SKM-1 (cell line): ENCODE results near the gene ITPR2.

Source experiments
- DNase-seq: peaks from one replicate; lab custom pipeline; 2025; ENCODE audit not compliant: unreplicated experiment; lab: John Stamatoyannopoulos, UW

Gene ITPR2

DNA sequence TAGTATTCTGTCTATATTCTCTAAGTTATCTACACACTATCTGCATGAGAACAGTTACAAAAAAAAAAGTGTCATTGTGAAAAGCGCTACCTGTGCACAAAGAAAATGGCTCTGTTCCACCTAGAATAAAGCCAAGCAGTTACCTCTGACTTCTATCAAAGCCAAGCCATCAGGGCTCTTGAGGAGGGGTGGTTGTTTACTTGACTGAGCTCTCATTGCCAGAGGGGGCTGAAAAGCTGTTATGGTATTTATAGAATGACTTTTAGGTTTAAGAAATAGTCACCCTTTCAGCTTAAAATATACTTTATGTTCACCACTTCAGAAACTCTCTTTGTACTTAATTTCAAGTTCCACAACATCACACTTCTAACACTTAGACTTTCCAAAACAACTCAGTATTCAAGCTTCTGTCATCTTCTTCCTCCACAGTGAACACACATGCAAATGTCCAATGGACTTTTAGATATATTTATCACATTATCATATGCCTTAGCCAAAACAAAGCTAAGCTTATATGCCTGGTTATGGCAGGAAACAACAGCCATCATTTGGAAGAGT is 7.5 kb downstream of the ITPR2 start:
- DNase-seq: no peak

DNA sequence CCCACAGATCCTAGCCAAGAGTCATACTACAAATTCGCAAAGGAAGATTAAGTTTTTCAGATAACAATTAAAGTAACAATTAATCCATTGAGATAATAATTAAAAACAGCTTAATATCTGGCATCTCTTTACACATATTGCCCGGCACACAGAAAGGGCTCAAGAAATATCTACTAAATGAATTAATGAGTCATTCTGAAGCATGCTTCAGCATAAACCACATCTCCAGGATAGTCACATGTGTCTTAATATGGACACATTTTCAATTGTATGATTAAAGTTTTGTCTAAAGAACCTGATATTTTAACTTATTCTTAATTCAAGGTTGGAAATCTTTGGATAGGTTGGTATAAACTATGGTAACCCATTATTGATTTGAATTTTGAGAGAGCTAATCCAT is 9.6 kb downstream of the ITPR2 start:
- DNase-seq: no peak

DNA sequence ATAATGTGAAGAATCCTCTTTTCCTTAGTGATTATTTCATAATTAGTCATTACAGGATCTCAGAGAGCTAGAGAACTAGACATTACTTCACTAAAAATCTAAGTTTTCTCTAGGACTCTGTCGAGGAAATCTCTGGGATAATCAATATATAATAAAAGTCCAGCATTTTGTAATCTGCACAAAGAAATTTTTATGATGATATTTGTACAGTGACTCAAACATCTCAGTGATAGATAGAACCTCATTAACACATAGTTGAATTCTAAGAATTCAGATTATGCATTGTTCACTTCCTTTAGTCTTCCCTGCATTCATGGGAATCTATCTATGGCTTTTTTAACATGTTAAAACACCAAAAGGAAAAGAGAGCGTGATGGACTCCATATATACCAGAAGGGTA is 11.0 kb downstream of the ITPR2 start:
- no peak for DNase-seq

DNA sequence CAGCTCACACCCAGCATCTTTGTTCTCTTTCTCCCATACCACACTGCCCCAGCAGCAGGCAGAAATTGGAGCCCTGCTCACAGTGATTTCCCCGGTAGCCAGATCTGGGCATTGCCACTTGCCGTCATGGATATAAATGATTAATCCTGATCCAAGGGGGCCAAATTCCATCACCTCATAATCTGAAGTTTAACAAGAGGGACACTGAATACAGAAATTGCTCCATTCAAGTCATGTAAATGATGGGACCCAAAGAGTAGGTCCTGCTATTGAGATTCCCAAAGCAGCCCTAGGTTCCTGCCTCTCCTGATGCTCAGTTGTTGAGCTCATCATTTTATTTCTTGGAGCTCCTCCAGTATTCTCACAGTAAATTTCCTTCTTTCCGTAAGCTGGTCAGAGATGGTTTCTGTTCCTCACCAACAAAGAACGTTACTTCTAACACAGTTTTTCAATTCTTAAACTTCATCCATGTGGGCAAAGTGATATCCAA is 11.7 kb downstream of the ITPR2 start:
- no peak for DNase-seq

DNA sequence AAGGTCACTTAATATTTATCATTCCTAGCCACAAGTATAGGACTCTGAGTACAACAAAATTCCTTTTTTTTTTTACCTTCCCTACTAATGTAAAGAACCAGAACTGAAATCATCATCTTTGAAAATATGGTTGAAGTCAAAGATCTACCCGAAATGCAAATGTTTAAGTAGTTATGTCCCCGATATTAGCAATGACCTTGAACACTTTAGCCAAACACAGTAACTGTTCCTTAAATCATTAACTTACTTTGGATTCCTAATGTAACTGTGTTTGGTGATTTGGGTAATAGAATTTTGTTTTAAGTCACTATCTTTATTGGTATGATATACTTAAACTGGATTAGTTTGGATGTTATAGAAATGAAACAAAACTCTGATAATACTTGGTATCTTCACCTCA is 14.4 kb downstream of the ITPR2 start:
- DNase-seq: no peak

DNA sequence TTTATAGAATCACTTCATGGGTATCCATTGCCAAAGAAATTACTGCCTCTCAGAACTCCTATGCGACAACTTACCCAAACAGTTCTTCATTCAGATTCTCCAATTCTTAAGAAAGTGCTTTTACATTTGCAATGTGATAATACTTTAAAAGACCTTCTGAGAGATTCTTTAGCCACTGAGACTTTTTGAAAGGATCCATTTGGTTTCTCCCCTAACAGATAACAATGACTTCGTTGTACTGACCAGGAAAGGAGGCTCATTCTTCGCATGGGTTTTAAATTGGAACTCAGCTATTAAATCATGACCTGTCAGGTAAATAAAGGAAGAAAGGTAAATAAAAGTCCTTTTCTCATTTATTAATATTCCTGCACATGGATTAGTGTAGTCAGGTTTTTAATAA is 14.8 kb downstream of the ITPR2 start:
- DNase-seq: no peak

DNA sequence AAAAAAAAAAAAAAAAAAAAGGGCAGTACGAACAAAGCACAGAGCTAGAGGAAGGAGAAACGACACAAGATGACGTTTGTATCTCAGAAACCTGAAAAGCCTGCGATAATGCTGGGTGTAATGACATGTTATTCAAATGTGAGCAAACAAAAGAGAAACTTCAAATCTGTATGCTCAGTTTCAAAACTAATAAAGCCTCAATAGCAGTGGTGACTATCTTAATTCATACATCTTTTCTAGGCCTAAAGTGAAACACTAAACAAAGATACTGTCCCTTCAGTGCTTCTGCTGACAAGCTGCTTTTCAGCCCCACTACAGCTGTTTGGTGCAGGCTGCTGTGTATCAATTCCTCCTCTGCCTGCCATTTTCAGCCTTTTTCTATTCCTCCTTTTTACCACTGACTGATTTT is 15.8 kb downstream of the ITPR2 start:
- no peak for DNase-seq

DNA sequence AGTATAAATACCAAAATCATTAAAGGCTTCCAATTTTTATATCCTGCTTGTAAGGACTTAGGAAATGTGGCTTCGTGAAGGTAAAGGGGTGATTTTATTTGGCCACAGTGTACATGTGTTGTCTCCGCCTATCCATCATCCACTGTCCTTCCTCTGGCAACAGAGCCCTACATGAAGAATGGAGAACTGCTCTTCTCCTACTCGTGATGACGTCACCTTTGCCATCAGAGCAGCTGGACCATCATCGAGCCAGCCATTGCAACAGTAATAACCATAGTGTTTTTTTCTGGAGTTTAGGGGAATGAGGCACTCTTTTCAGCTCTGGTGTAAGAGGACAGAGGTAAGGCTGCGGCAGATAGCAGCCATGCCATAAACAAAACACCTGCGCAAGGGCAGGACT is 19.2 kb downstream of the ITPR2 start:
- no peak for DNase-seq

DNA sequence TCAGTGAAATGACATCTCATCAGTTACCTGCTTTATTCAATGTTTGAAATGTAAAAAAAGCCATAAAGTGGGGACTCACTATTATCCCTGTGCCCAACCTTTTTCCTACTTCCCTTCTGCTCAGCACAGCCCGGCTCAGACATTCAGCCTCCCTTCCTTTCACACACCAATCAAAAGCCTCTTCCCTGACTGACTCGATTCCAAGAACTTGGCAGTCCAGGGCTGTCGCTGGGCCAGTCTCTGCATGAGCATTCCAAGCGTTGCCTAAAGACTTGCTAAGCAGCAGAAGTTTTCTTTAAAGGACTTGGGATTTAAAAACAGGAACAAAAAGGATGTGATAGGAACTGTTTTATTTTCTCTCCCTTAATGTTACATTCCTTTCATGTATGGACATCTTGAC is 22.7 kb downstream of the ITPR2 start:
- DNase-seq: no peak

DNA sequence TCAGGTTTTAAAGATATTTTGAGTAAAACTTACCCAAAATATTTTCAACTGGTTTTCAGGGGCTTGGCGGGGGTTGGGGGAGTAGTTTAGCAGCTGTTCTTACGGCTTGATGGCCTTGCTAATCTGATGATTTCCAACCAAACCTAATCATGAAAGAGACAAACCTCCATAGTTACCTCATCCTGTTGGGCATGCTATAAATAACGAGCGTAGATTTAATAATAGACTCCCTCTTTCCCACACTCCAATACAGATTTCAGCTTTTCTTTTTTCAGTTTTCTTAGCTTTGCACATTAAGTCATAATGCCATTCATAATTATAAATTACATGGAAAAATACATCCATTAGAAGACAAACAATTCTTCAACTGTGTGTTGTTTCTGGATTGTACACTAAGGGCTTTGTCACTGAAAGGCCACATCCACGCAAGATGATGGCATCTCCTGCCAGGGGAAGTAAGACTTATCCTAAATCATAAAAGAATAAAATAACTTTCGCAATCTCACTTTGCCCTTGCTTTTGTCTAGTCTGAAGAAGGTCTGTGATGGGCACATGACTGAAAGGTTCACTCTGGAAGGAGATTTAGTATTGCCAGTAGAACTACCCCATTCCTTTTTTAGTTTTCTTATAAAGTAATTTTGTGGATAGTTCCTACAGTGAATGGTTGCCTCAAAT is 23.2 kb downstream of the ITPR2 start:
- DNase-seq: no peak

DNA sequence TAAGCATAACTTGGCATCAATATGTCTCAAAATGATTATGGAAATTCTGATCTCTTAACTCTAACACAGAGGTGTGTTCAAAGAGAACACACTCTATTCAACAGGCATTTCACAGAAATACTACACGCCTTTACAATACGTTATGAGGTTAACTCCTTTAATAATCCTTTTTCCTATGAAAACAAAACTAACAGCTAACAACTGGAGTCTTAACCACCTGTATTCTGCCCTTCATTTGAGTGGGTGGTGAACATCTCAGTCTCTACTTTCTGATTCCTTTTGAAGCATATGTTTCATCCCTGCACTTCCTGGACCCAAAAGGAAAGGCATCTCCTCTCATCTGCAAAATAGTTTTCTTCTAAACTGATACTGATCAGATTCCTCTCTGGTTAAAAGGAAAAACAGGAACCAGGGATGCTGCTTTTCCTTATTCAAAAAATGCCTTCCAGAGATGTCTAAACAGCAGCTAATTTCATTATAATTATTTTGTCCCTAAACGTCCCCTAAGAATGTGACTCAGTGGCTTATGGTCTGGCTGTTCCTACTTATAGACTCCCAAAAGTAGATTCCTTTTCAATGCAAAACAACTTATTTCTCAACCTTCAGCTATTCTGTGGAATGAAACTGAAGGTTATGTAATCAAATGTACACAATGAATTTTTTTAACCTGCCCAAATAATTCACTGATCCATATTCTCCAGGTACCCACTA is 24.1 kb downstream of the ITPR2 start:
- DNase-seq: no peak

DNA sequence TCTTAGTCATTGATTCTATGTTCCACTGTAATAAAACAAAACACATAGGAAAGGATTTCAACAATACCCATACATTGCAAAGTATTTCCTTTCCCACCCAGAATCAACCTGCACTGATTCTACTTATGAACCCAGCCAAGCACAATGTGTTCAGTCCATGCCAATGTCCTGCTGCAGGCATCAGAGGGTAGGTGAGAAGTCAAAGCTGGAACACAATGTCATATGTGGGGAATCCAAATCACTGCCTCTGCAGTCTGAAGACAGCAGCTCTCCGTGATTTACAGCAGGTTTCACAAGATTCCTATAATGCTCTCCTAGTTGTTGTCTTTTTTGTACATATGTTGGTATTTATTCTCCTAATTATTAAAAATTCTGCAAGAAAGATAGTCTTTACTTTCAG is 25.7 kb downstream of the ITPR2 start:
- DNase-seq: no peak

DNA sequence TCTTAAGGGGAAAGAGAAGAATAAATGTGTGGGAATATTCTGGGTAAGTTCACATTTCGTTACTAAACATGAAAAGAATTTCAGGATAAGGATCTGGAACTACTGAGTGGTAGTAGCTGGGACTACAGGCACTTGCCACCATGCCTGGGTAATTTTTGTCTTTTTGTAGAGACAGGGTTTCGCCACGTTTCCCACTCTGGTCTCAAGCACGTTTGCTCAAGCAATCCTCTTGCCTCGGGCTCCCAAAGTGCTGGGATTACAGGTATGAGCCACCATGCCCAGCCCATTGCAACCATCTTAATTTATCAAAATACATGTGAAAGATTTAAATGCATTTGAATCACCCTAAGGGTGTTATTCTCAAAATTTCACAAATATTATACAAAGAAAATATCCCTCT is 26.4 kb downstream of the ITPR2 start:
- no peak for DNase-seq

DNA sequence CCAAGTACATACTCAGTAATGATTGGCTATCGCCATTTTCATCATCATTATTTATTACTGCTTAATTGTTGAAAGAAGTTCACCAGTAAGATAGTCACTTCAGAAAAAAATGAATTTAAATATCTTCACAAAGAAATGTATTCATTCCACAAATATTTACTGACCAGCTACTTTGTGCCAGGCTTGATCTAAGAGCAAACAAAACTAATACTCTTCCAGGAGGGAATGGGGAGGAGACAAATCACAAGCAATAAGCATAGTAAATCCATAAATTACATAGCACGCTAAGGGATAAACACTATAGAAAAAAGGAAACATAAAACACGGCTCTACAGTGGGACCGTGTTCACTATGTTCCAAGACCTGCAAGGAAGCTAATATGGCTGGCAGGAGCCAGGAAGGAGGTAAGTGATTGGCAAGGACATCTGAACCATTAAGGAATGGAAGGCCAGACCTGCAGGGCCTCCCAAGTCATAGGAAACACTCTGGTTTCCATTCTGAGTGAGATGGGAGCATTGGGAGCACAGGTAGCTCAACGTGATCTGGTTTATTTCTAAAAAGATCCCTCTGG is 27.5 kb downstream of the ITPR2 start:
- no peak for DNase-seq

DNA sequence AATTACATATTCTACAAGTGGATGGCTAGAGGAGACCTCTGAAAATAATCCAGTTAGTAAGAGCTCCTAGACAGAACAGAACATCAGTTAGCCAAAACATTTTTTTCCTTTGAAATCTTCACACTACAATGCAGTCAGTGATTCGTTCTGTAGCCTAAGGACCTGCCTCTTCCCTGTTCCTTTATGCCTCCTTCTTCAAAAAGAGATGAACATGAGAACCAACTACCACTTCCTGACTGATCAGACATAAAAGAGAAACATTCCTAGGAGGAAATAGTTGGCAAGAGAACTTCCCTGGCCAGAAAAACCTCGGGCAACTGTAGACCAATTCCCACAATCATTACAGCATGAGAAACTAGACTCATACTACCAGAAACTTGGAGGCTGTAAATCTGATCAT is 29.4 kb downstream of the ITPR2 start:
- DNase-seq: no peak

DNA sequence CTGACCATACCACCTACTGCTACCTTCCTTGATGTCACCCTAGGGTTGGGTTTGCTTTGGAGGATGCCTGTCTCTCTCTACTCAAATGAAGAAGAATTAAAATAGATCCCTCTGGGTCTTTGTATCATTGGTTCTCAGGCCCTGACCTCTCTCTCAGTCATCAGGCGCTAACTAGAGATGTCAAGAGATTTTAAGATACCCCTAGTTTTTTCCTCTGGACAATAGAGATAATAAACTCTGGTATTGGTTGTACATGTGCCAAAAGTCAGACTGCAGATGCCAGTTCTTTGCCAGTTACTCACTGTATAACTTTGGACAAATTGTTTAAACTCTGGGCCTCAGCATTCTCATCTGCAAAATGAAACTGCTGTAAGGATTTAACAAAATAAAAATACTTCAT is 31.5 kb downstream of the ITPR2 start:
- DNase-seq: no peak

DNA sequence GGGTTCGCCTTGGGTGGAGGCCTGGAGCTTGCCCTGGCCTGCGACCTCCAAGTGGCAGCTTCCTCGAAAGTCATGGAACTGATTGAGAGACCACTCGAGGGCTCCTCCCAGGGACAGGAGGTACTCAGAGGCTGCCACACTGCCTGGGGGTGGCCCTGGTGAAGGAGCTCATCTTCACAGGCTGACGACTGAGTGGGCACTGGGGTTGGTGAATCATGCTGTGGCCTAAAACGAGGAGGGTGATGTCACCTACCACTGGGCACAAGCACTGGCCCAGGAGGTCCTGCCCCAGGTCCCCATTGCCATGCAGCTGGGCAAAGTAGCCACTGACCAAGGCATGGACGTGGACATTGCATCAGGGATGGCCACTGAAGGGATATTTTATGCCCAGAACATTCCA is 32.1 kb downstream of the ITPR2 start:
- no peak for DNase-seq

DNA sequence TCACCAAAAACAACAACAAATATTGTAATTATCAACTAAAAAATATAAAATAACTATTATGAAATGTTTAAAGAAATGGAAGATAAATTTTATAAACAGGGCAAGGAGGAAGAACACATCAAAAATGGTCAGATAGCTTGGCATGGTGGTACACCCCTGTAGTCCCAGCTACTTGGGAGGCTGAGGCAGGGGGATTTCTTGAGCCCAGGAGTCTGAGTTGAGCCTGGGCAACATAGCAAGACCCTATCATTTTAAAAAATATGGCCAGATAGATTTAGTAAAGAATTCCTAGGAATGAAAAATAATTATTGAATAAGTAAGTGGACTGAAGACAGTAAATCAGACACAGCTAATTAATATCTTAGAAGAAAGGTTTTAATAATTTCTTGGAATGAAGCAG is 32.6 kb downstream of the ITPR2 start:
- DNase-seq: no peak

DNA sequence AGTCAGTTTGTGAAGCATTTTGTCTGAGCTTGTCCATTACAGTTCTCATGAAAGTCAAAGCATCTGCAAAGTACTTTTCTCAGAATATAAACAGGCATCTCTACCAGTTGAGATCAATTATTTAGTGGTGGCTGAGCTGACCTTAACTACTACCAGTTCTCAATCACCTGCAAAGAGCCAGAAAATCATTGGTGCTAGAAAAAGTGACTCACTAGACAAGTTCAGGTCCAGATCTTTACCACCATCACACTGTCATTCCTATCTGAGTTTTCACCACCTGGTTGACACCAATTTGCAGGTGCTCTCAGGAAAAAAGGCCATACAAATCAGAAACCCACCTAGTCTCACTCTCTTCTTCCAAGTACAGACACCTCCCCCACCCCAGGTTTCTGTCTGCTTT is 33.3 kb downstream of the ITPR2 start:
- no peak for DNase-seq

DNA sequence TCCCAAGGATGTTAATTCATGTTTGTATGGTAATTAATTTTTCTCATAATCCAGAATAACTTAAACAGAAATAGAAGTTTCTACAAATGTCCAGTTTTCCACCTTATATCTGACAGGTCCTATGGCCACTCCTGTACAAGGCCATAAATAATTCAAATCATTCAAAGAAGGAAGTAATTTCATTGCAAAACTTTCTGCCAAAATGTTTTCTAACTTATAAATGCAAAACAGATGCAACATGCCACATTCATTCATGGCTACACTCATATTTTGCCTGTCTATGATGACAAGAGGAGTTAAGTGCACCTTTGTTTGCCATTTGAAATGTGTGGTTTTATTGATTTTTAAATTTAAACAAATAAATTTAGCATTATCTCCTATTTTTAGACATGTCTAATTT is 34.4 kb downstream of the ITPR2 start:
- no peak for DNase-seq

DNA sequence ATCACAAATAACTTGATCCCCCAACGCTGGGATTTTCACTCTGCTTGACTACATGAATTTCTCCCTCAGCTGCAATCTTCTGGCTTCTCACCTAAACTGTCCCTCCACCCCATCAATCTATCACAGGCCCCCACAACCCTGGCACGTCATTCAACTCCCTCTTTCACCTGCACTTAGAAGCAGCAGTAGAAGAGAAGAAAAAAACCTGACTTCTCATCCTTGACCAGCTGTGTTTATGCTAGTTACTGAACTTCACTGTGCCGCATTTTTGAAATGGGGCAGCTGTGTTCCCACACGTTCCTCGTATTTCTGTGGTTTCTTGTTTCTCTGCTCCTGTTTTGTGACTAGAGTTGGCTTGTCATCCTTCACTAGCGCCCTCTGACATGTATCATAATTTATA is 35.0 kb downstream of the ITPR2 start:
- DNase-seq: no peak

DNA sequence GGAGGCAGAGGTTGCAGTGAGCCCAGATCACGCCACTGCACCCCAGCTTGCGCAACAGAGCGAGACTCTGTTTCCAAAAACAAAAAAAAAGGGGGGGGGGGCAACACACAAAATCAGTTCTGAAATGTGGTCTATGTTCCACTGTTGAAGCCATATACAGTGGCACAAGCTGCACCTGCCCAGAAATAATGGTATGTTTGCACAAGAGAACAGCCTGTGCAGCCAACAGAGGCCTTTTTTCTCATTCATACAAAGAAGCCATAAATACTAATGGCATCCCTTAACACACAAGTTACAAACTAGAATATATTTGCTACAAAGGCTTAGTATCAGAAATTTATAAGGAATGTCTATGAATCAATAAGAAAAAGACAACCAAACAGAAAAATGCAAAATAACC is 37.1 kb downstream of the ITPR2 start:
- no peak for DNase-seq
